ENCODE data around the gene PLCE1. TPM values are rescaled to one million over a fixed set of nuclear protein-coding genes. Genes with fewer than 3 reads are reported as not detected.

The PLCE1 gene
- total and polyA plus RNA-seq, 2 of the 8 experiments (the other 6 are each of a cell fraction or from before 2014, with no cell fraction given), result 0.05 to 0.06 TPM

- no peak for TF ChIP-seq MAFK (IDR thresholded peaks at IDR 0.05; ENCODE audit: low read depth, low read length)
- TF ChIP-seq SIRT6 (IDR thresholded peaks at IDR 0.05; ENCODE audit: low read length), result no peak
- no peak for TF ChIP-seq CTBP2 (IDR thresholded peaks at IDR 0.05; ENCODE audit: borderline replicate concordance, insufficient read depth, insufficient read length, low read length)
- TF ChIP-seq CBX5 (IDR thresholded peaks at IDR 0.05; ENCODE audit: low read depth, low read length), result no peak
- no peak for TF ChIP-seq KDM1A (IDR thresholded peaks at IDR 0.05; ENCODE audit: borderline replicate concordance, low read length)
- TF ChIP-seq HDAC2 (IDR thresholded peaks at IDR 0.05; ENCODE audit: borderline replicate concordance in 1 of 2, low read depth in 2 of 2, low read length in 2 of 2), result no peak
- no peak for TF ChIP-seq JUN (IDR thresholded peaks at IDR 0.05; ENCODE audit: low read depth, low read length)
- no peak for TF ChIP-seq POU5F1 (IDR thresholded peaks at IDR 0.05; ENCODE audit: low read depth, low read length)
- no peak for TF ChIP-seq TBP (IDR thresholded peaks at IDR 0.05; ENCODE audit: low read depth, low read length)
- TF ChIP-seq CHD1 (IDR thresholded peaks at IDR 0.05; ENCODE audit: low read depth, low read length), result no peak
Measured at GRCh38 chr10:93999401-93999851, 5.7 kb downstream of the PLCE1 start (continued).

Measured in H1 (cell line).